ENCODE measurements around the gene SPINDOC. TPM values are rescaled to one million over a fixed set of nuclear protein-coding genes. Genes with fewer than 3 reads are reported as not detected.

The SPINDOC gene
- total RNA-seq, 1 donor = 17.7 TPM

DNA sequence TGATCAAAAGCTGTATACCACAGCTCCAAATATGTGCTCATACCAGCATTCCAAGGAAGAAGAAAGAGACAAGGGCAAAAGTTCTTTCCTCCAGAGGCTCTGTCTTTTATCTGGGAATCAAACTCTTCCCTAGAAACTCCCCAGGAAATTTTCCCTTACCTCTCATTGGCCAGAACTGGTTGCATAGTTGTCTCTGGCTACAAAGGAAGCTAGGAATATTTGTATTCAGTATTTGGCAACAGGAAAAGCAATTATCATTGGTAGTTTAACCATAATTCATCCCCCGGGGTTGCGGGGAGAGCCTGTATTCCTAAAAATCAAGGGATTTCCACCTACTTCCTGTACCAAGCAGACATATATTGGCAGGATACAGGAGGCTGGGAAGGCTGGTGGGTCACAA, 34.2 kb upstream of the SPINDOC start:
- no peaks in the 10 kb centered on the region for H3K36me3 ChIP-seq (ENCODE audit: insufficient read depth, low read length)
- no peak overlapping the region for H2AFZ ChIP-seq (ENCODE audit: low read length)
- no peak overlapping the region for H3K4me2 ChIP-seq (ENCODE audit: insufficient read depth, low read length)
- no peaks in the 10 kb centered on the region for H3K27me3 ChIP-seq (ENCODE audit: insufficient read depth, low read length)
- H4K20me1 ChIP-seq (ENCODE audit: insufficient read depth, low read length) = no peaks in the 10 kb centered on the region
- no peaks in the 10 kb centered on the region for H3K79me2 ChIP-seq (ENCODE audit: insufficient read depth, low read length)
- H3K4me1 ChIP-seq (ENCODE audit: insufficient read depth, low read length) = no peaks in the 10 kb centered on the region
- no peak overlapping the region for H3K27ac ChIP-seq (ENCODE audit: low read depth, low read length)
- H3K9me3 ChIP-seq (ENCODE audit: low read depth, low read length) = no peaks in the 10 kb centered on the region
- H3K4me3 ChIP-seq (ENCODE audit: insufficient read depth, low read length) = no peak overlapping the region
- DNase-seq (ENCODE audit: insufficient read length, low spot score, missing footprints) = peak; percentile 38
- TF ChIP-seq, protein P1, sequence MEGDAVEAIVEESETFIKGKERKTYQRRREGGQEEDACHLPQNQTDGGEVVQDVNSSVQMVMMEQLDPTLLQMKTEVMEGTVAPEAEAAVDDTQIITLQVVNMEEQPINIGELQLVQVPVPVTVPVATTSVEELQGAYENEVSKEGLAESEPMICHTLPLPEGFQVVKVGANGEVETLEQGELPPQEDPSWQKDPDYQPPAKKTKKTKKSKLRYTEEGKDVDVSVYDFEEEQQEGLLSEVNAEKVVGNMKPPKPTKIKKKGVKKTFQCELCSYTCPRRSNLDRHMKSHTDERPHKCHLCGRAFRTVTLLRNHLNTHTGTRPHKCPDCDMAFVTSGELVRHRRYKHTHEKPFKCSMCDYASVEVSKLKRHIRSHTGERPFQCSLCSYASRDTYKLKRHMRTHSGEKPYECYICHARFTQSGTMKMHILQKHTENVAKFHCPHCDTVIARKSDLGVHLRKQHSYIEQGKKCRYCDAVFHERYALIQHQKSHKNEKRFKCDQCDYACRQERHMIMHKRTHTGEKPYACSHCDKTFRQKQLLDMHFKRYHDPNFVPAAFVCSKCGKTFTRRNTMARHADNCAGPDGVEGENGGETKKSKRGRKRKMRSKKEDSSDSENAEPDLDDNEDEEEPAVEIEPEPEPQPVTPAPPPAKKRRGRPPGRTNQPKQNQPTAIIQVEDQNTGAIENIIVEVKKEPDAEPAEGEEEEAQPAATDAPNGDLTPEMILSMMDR (IDR thresholded peaks at IDR 0.05; ENCODE audit: extremely low read depth, low read depth, low read length) = no peak

DNA sequence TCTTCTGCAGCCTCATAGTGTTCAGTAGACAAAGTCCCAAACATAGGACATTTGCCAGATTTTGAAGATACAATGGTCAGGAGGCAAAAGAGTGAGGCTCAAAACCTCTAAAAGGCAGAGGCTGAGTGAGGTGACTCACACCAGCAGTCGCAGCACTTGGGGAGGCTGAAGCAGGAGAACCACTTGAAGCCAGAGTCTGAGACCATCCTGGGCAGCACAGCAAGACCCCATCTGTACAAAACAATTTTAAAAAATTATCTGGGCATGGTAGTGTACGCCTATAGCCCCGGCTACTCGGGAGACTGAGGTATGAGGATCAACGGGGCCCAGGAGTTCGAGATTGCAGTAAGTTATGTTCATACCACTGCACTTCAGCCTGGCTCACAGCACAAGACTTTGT, 30.5 kb upstream of the SPINDOC start:
- no peak overlapping the region for H3K27ac ChIP-seq (ENCODE audit: low read depth, low read length)
- no peak for DNase-seq (ENCODE audit: insufficient read length, low spot score, missing footprints)
- no peaks in the 10 kb centered on the region for H3K9me3 ChIP-seq (ENCODE audit: low read depth, low read length)
- no peaks in the 10 kb centered on the region for H3K36me3 ChIP-seq (ENCODE audit: insufficient read depth, low read length)
- no peaks in the 10 kb centered on the region for H3K27me3 ChIP-seq (ENCODE audit: insufficient read depth, low read length)
- H3K4me2 ChIP-seq (ENCODE audit: insufficient read depth, low read length) = no peak overlapping the region
- no peak overlapping the region for H2AFZ ChIP-seq (ENCODE audit: low read length)
- no peaks in the 10 kb centered on the region for H3K4me1 ChIP-seq (ENCODE audit: insufficient read depth, low read length)
- no peaks in the 10 kb centered on the region for H3K79me2 ChIP-seq (ENCODE audit: insufficient read depth, low read length)
- no peak overlapping the region for H3K4me3 ChIP-seq (ENCODE audit: insufficient read depth, low read length)
- H4K20me1 ChIP-seq (ENCODE audit: insufficient read depth, low read length) = no peaks in the 10 kb centered on the region
- TF ChIP-seq, protein P1 (IDR thresholded peaks at IDR 0.05; ENCODE audit: extremely low read depth, low read depth, low read length) = no peak

- Histone ChIP-seq H3K9me3 (ENCODE audit: low read depth, low read length) (no peaks in the 10 kb centered on the region), H4K20me1 (ENCODE audit: insufficient read depth, low read length) (no peaks in the 10 kb centered on the region), H3K4me3 (ENCODE audit: insufficient read depth, low read length) (no peak overlapping the region), H3K27ac (ENCODE audit: low read depth, low read length) (no peak overlapping the region), H3K4me1 (ENCODE audit: insufficient read depth, low read length) (no peaks in the 10 kb centered on the region), H2AFZ (ENCODE audit: low read length) (peak overlapping the region; percentile 25), H3K36me3 (ENCODE audit: insufficient read depth, low read length) (no peaks in the 10 kb centered on the region), H3K4me2 (ENCODE audit: insufficient read depth, low read length) (no peak overlapping the region), H3K27me3 (ENCODE audit: insufficient read depth, low read length) (no peaks in the 10 kb centered on the region), H3K79me2 (ENCODE audit: insufficient read depth, low read length) (no peaks in the 10 kb centered on the region)
- TF ChIP-seq, protein P1 (IDR thresholded peaks at IDR 0.05; ENCODE audit: extremely low read depth, low read depth, low read length) = no peak
- no peak for DNase-seq (ENCODE audit: insufficient read length, low spot score, missing footprints)
Measured at GRCh38 chr11:63783925-63784592, 29.2 kb upstream of the SPINDOC start.

DNA sequence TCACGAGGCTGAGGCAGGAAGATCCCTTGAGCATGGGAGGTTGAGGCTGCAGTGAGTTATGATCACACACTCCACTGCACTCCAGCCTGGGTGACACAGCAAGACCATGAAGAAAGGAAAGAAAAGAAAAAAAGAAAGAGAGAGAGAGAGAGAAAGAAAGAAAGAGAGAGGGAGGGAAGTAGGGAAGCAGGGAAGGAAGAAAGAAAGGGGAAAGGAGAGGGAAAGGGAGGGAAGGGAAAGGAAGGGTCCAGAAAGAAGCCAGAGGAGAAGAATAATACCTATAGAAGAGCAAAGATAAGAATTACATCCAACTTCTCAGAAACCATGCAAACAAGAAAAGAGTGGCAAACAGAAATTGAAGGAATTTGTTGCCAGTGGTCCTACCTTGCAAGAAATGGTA, 27.4 kb upstream of the SPINDOC start:
- Histone ChIP-seq H3K4me2 (ENCODE audit: insufficient read depth, low read length) (no peak overlapping the region), H3K4me3 (ENCODE audit: insufficient read depth, low read length) (no peak overlapping the region), H4K20me1 (ENCODE audit: insufficient read depth, low read length) (no peaks in the 10 kb centered on the region), H3K9me3 (ENCODE audit: low read depth, low read length) (no peaks in the 10 kb centered on the region), H3K4me1 (ENCODE audit: insufficient read depth, low read length) (no peaks in the 10 kb centered on the region), H3K79me2 (ENCODE audit: insufficient read depth, low read length) (no peaks in the 10 kb centered on the region), H3K27ac (ENCODE audit: low read depth, low read length) (no peak overlapping the region), H3K27me3 (ENCODE audit: insufficient read depth, low read length) (no peaks in the 10 kb centered on the region), H2AFZ (ENCODE audit: low read length) (no peak overlapping the region), H3K36me3 (ENCODE audit: insufficient read depth, low read length) (no peaks in the 10 kb centered on the region)
- DNase-seq (ENCODE audit: insufficient read length, low spot score, missing footprints) = no peak
- TF ChIP-seq, protein P1 (IDR thresholded peaks at IDR 0.05; ENCODE audit: extremely low read depth, low read depth, low read length) = no peak

All from osteoblast (primary cell).